GM21619 (cell line): Measurements from ENCODE around the gene IGSF23.
"Not testable (repeated sequence)": the region's sequence is repeated elsewhere in the genome, so short reads cannot be mapped to it uniquely, and the experiment has no call there.

Experiments used
- ATAC-seq: cut with Tn5 transposase; IDR thresholded peaks from one replicate; pipeline ENCODE4 v1.9.1; 2021; ENCODE audit not compliant: unreplicated experiment

Gene IGSF23

GRCh38 chr19:44611812-44612295, 1.5 kb upstream of the IGSF23 start:
- no peak for ATAC-seq

DNA sequence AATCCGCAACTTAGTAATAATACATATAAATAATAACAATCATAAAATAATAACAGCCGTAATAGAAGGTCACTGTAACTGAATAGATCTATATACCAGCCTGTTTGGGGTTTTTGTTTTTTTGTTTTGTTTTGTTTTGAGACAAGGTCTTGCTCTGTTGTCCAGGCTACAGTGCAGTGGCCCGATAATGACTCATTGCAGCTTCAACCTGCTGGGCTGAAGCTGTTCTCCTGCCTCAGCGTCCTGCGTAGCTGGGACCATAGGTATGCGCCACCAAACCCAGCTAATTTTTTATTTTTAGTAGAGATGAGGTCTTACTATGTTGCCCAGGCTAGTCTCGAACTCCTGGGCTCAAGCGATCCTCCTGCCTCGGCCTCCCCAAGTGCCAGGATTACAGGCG, 950 bp downstream of the IGSF23 start:
- ATAC-seq, result no peak

DNA sequence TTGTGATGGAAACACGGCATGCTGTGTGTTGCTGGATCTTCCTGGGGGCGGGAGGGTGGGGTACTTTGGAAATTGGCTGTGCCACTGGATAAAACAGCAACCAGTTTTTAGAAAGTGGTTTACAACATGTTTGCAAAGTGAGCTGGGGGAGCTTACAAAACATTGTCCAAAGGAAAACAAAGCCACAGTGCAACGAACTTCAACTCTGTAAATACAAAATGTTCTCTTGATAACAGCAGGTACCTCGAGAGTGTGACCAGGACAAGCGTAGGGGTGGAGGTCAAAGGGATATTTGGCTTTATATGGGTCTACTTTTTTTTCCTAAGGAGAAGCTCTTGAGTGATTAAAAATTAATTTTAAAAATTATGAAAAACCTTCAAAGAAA, 2.5 kb downstream of the IGSF23 start:
- ATAC-seq, result no peak

GRCh38 chr19:44617110-44617880, 3.9 kb downstream of the IGSF23 start:
- no peak for ATAC-seq

GRCh38 chr19:44618640-44619357, 5.4 kb downstream of the IGSF23 start:
- ATAC-seq, result no peak

GRCh38 chr19:44620667-44621066, 7.3 kb downstream of the IGSF23 start:
- no peak for ATAC-seq

GRCh38 chr19:44621367-44621766, 8.0 kb downstream of the IGSF23 start:
- no peak for ATAC-seq

DNA sequence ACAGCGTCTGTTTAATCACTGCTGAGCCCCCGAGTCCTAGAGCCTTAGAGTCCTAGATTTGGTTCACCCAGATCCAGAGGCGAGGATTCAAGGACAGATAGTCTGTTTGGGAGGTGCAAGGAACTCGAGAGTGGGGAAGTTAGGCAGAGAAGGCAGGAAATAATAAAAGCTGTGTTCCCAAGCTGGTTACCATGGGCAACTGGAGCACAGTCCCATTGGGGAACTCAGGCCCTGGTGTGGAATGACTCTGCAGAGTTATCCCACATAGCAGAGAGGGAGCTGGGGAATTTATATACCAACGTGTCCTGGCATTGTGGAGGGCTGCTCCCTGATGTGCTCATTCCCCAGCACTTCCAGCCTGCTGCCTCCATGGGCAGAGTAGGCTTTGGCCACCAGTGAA, 9.7 kb downstream of the IGSF23 start:
- ATAC-seq, result no peak

- ATAC-seq, result no peak
These were observed 10.3 kb downstream of the IGSF23 start for GRCh38 chr19:44623626-44624025.

DNA sequence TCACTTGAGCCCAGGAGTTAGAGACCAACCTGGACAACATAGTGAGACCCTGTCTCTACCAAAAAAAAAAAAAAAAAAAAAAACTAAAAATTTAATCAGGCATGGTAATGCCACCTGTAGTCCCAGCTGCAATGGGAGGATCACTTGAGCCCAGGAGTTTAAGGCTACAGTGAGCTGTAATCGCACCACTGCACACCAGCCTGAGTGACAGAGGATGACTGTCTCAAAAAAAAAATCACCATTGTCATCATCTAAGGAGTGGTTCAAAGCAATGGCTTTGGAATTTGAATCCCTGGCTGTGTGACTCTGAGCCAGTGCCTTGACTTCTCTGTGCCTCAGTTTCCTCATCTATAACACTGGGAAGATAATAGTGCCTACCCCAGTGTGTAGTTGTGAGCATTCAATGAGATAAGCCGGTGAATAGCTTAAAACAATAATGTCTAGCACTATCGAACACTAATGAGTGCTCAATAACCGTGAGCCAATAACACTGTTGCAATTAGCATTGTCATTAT, 11.5 kb downstream of the IGSF23 start:
- ATAC-seq, result no peak

- ATAC-seq, result not testable (repeated sequence)
These were observed 12.3 kb downstream of the IGSF23 start for GRCh38 chr19:44625637-44626036.

DNA sequence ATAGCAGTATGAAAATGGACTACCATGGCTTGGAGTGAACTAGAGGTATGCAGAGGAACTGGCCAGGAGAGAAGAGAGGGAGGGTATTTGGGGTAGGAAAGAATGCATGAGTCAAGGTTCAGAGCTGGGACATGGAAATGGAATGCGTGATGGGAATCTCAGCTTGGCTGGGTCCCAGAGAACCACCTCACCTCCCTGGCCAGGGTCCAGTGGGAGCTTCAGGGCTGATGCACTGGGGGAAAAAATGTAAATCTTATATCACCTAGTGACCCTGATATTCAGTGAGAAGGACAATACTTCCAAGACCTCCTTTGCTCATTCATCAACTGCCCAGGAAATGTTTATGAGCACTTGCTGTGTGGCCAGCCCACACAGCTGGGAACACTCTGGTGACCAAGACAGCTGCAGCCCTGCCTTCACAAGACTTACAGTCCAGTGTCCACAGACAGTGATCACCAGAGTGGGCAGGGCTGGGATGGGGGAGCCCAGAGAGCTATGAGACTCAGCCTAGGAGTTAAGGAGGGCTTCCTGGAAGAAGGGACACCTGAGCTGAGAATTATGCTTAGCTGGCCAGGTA, 12.8 kb downstream of the IGSF23 start:
- no peak for ATAC-seq

- no peak for ATAC-seq
These were observed 14.3 kb downstream of the IGSF23 start for GRCh38 chr19:44627631-44628030.

DNA sequence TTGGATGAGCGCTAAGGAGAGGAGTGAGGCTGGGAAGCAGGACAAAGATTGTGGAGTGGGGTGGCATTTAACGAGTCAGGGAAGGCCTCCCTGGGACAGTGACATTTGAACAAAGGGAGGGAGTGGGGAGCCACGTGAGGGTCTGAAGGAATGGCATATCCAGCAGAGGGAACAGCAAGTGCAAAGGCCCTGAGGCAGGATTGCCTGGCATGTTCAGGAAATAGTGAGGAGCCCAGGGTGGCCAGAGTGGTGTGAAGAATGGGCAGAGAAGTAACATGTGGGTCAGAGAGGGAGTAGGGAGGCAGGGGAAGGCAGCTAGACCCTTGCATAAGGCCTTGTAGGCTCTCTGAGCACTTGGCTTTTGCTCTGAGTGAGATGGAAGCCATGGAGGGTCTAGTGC, 15.4 kb downstream of the IGSF23 start:
- no peak for ATAC-seq

DNA sequence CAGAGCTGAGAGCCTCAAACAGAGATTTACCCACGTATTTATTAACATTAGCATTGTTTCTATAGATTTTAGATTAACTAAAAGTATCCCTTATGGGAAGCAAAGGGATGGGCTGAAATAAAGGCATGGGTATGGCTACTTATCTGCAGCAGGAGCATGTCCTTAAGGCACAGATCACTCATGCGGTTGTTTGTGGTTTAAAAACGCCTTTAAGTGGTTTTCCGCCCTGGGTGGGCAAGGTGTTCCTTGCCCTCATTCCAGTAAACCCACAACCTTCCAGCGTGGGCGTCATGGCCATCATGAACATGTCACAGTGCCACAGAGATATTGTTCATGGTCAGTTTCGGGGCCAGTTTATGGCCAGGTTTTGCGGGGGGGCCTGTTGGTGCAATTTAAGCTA, 18.2 kb downstream of the IGSF23 start:
- not testable (repeated sequence) for ATAC-seq

DNA sequence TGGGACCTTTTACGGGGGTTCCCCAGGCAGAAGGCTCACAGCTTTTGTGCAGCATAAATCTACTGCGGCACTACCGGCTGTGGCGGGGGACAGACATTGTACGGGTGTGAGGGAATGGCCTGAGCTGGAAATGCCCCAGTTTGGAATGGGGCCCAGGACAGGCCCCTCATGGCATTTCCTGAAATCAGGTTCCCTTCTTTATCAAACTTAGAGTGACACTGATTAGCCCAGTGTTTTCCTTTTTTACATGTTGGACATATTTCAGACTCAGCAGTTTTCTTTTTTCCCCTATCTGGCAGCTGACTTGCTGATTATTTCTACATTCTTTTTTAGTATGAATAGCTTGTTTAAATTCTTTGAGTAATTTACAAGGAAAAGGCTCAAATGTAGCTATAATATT, 20.7 kb downstream of the IGSF23 start:
- not testable (repeated sequence) for ATAC-seq

- ATAC-seq, result no peak
These were observed 21.4 kb downstream of the IGSF23 start for GRCh38 chr19:44634785-44635184.

DNA sequence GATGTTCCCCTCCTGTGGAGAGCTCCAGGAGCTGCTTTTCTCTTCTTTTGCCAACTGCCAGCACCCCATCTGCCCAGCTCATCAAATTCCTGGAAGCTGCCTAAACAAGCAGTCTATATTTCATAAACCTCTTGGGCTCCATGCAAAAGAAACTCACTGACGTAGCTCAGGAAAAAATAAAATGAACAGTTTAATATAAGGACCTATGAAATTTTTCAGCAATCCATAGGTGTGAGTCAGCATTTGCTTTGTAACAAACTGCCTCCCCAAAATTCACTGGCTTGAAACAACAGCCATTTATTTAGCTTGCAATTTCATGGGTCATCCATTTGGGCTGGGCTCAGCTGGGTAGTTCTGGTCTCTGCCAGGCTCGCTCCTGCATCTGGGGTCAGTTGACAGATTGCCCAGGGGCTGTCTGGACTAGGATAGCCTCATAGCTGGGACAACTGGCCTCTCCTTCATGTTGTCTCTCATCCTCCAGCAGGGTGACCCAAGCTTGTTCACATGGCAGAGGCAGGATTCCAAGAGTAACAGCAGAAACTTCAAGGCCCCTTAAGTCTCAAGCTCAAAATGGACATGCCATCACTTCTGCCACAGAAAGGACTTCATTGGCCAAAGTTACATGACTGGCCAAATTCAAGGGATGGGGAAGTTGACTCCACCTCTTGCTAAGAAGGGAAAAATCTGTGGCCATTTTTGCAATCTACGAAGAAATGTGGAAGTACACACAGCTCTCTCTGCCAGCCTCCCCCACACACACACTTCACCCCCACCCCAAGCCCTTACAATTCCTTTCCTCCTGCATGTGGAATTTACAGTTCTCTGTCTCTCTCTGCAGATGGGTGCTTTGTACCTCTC, 22.4 kb downstream of the IGSF23 start:
- ATAC-seq, result no peak

DNA sequence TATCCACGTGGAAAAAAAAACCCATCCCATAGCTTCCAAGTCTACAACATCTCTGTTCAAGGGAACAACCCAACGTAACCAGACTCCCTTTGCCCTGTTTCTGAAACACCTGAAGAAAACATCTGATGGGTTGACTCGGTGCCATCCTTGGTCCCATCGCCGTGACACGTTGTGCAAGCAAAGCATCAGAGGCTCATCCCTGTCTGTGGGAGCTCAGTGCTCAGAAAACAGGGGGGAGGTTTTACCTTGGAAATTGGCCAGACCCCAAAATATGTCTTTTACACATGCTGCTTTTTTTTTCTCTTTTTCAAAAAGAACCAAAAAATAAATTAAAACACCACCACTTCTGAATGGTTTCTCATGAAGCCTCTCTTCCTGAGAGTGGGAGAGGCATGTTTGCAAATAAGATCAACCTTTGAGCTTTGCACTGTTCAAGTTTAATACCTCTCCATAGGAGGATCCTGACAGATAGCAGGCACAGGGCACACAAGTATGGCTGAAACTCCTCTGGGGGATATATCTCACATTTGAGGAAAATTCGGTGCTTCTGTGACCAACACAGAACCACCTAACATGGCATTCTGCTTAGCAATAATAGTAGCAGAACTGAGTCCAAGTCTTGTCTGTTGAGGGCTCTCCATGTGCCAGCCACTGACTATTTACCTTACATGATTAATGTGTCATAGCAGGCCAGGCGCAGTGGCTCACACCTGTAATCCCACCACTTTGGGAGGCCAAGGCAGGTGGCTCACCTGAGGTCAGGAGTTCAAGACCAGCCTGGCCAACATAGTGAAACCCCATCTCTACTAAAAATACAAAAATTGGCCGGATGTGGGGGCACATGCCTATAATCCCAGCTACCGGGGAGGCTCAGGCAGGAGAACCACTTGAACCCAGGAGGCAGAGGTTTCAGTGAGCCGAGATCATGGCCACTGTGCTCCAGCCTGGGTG, 23.4 kb downstream of the IGSF23 start:
- ATAC-seq, result no peak

- no peak for ATAC-seq
These were observed 24.0 kb downstream of the IGSF23 start for GRCh38 chr19:44637390-44637764.
